ENCODE measurements around the gene VPS39.

GRCh38 chr15:42131006-42131405 lies 77.1 kb downstream of the VPS39 start:
- no peak for TF ChIP-seq CTCF (IDR thresholded peaks at IDR 0.05)
- TF ChIP-seq TCF7L2 (IDR thresholded peaks at IDR 0.05; ENCODE audit: low read depth, low read length): no peak
- TF ChIP-seq REST (IDR thresholded peaks at IDR 0.05; ENCODE audit: insufficient read depth in 1 of 2, low read depth in 2 of 2, low read length in 1 of 2): no peak
- no peak for TF ChIP-seq POLR2AphosphoS5 (IDR thresholded peaks at IDR 0.05; ENCODE audit: low read depth, low read length)

Data from Panc1 (cell line).